ENCODE measurements around the gene GNAI1. TPM values are rescaled to one million over a fixed set of nuclear protein-coding genes. Genes with fewer than 3 reads are reported as not detected.

Gene GNAI1
- total and polyA plus RNA-seq, 2 of the 13 experiments (the other 11 are each of a cell fraction or from before 2014, with no cell fraction given): 3.5 to 5.7 TPM

DNA sequence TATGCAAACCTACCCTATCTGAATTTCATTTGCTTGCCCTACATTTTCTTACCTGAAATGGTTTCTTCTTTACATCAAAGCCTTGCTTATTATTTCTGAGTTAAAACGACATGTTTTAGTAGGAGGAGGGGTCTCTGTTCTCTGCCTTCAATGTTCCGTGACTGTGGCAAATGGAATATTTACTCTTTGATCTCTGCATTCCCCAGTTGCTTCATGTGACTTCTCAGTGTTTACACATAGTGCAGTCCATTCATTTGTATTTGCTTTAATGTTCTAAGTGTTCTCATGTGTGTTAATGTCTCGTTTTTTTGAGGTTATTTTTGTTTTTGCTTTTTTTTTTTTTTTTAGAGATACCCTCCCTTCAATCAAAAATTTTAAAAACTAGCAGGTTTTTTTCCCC, 75.8 kb downstream of the GNAI1 start (continued):
- TF ChIP-seq POGK (CRISPR knock-in tag; conservative IDR thresholded peaks at IDR 0.05): no peak
- TF ChIP-seq, protein P1, sequence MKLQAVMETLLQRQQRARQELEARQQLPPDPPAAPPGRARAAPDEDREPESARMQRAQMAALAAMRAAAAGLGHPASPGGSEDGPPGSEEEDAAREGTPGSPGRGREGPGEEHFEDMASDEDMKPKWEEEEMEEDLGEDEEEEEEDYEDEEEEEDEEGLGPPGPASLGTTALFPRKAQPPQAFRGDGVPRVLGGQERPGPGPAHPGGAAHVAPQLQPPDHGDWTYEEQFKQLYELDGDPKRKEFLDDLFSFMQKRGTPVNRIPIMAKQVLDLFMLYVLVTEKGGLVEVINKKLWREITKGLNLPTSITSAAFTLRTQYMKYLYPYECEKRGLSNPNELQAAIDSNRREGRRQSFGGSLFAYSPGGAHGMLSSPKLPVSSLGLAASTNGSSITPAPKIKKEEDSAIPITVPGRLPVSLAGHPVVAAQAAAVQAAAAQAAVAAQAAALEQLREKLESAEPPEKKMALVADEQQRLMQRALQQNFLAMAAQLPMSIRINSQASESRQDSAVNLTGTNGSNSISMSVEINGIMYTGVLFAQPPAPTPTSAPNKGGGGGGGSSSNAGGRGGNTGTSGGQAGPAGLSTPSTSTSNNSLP (IDR thresholded peaks at IDR 0.05; ENCODE audit: low read depth, low read length): peak; percentile 95
- no peak for TF ChIP-seq ZKSCAN5 (CRISPR knock-in tag; IDR thresholded peaks at IDR 0.05)
- peak; percentile 86; the same call in 1 of the 2 replicates for TF ChIP-seq NCOR1 (IDR thresholded peaks at IDR 0.05; ENCODE audit: borderline replicate concordance, low read length)
- 0 out of 2 replicates have a peak, but pooled peaks have one; percentile 43 for TF ChIP-seq GATAD1 (CRISPR knock-in tag; IDR thresholded peaks at IDR 0.05)
- peak; percentile 73; the same call in 1 of the 2 replicates for TF ChIP-seq SALL1 (CRISPR knock-in tag; IDR thresholded peaks at IDR 0.05)
- TF ChIP-seq HBP1 (CRISPR knock-in tag; IDR thresholded peaks at IDR 0.05; ENCODE audit: low read depth): 0 out of 2 replicates have a peak, but pooled peaks have one; percentile 55
- no peak for TF ChIP-seq SIX4 (CRISPR knock-in tag; IDR thresholded peaks at IDR 0.05)
- TF ChIP-seq ZBTB37 (CRISPR knock-in tag; IDR thresholded peaks at IDR 0.05): no peak
- TF ChIP-seq SKI (IDR thresholded peaks at IDR 0.05; ENCODE audit: partially characterized antibody): peak; percentile 12
- peak; percentile 64; the same call in 1 of the 2 replicates for TF ChIP-seq KMT2B (CRISPR knock-in tag; IDR thresholded peaks at IDR 0.05)
- no peak for TF ChIP-seq TBP (CRISPR knock-in tag; IDR thresholded peaks at IDR 0.05)
- TF ChIP-seq KAT2B (IDR thresholded peaks at IDR 0.05; ENCODE audit: borderline replicate concordance, low read depth, low read length): no peak
- TF ChIP-seq EP300 (IDR thresholded peaks at IDR 0.05; ENCODE audit: low read depth in 2 of 2, low read length in 2 of 2): peak; percentile 93 to 94
- peak; percentile 80 for TF ChIP-seq EP300 (CRISPR knock-in tag; IDR thresholded peaks at IDR 0.05; ENCODE audit: borderline replicate concordance)
- 0 out of 2 replicates have a peak, but pooled peaks have one; percentile 43 for TF ChIP-seq ZBTB7B (CRISPR knock-in tag; IDR thresholded peaks at IDR 0.05)
- TF ChIP-seq BHLHE40 (IDR thresholded peaks at IDR 0.05; ENCODE audit: low read length): peak; percentile 96
- TF ChIP-seq ZBTB20 (CRISPR knock-in tag; IDR thresholded peaks at IDR 0.05; ENCODE audit: borderline replicate concordance, low read depth): no peak
- TF ChIP-seq ZSCAN25 (CRISPR knock-in tag; IDR thresholded peaks at IDR 0.05): no peak
- peak; percentile 87 for TF ChIP-seq NCOA2 (CRISPR knock-in tag; IDR thresholded peaks at IDR 0.05)
- peak; percentile 74; the same call in 1 of the 2 replicates for TF ChIP-seq POGZ (CRISPR knock-in tag; IDR thresholded peaks at IDR 0.05)
- no peak for TF ChIP-seq KMT2A (CRISPR knock-in tag; IDR thresholded peaks at IDR 0.05)
- TF ChIP-seq CEBPG (CRISPR knock-in tag; IDR thresholded peaks at IDR 0.05): peak; percentile 80
- no peak for TF ChIP-seq ZNF598 (CRISPR knock-in tag; IDR thresholded peaks at IDR 0.05; ENCODE audit: borderline replicate concordance)
